SK-N-SH (cell line): ENCODE data around the gene WWOX. TPM values are rescaled to one million over a fixed set of nuclear protein-coding genes. Genes with fewer than 3 reads are reported as not detected.

Source experiments
- CTCF ChIA-PET: fragments of 300-600, 350-600 bp; formaldehyde crosslinking; extraction: SDS; loops from one replicate; lab custom pipeline; 2021; lab: Yijun Ruan, JAX
- POLR2A ChIA-PET: fragments of 350-600 bp; sonication (Branson Sonifier 250); formaldehyde crosslinking; extraction: SDS; loops from one replicate; lab custom pipeline; 2020; ENCODE audit warnings: antibody characterized with exemption, inconsistent platforms; lab: Yijun Ruan, JAX
- DNase-seq: peaks from one replicate; pipeline ENCODE4 v3.0.0; 2012
- H2AFZ ChIP-seq: fragments of 200-600 bp; sonication (generic); 2 replicates; pipeline ENCODE4 v1.8.1; 2016; ENCODE audit warnings: antibody characterized with exemption, mild to moderate bottlenecking, low read depth
- H3F3A ChIP-seq: fragments of 200-600 bp; sonication (generic); replicated peaks from 2 replicates; pipeline ENCODE3; 2016; ENCODE audit warnings: antibody characterized with exemption, mild to moderate bottlenecking; ENCODE audit not compliant: insufficient read depth
- H3K27ac ChIP-seq, 2 experiments: fragments of 200-500 bp in 1 of 2; fragments of 200-600 bp in 1 of 2; sonication (Bioruptor generic) in 1 of 2; sonication (generic), shearing (Covaris generic) in 1 of 2; 2 replicates each; pipeline versions ENCODE4 v1.5.1 to v1.6.1; 2014 to 2016; ENCODE audit warnings: low read depth in 2 of 2, inconsistent platforms in 1 of 2, low read length in 1 of 2, mild to moderate bottlenecking in 1 of 2, mixed read lengths in 1 of 2
- H3K27me3 ChIP-seq: fragments of 200-600 bp; sonication (generic), shearing (Covaris generic); 2 replicates; pipeline ENCODE4 v1.6.1; 2016; ENCODE audit warnings: mixed run types; ENCODE audit not compliant: insufficient read depth
- H3K36me3 ChIP-seq, 2 experiments: fragments of 200-500 bp in 1 of 2; fragments of 200-600 bp in 1 of 2; sonication (Bioruptor generic) in 1 of 2; sonication (generic) in 1 of 2; replicated peaks in 1 of 2; 2 replicates each; pipeline versions ENCODE3 to v1.5.1; 2014 to 2016; ENCODE audit warnings: low read length in 1 of 2, mild to moderate bottlenecking in 1 of 2; ENCODE audit not compliant: insufficient read depth in 2 of 2, control insufficient read depth in 1 of 2
- H3K4me1 ChIP-seq, 2 experiments: fragments of 200-500 bp in 1 of 2; fragments of 200-600 bp in 1 of 2; sonication (Bioruptor generic) in 1 of 2; sonication (generic), shearing (Covaris generic) in 1 of 2; 2 replicates each; pipeline versions ENCODE4 v1.5.1 to v1.6.1; 2014 to 2016; ENCODE audit warnings: low read depth in 1 of 2, low read length in 1 of 2, mixed run types in 1 of 2; ENCODE audit not compliant: insufficient read depth in 2 of 2, control insufficient read depth in 1 of 2
- H3K4me2 ChIP-seq: fragments of 200-600 bp; sonication (generic), shearing (Covaris generic); 2 replicates; pipeline ENCODE4 v1.6.1; 2017; ENCODE audit warnings: mixed run types
- H3K4me3 ChIP-seq, 2 experiments: fragments of 200-500 bp in 1 of 2; fragments of 200-600 bp in 1 of 2; sonication (Bioruptor generic) in 1 of 2; sonication (generic), shearing (Covaris generic) in 1 of 2; 2 replicates each; pipeline versions ENCODE4 v1.5.1 to v1.8.1; 2014 to 2016; ENCODE audit warnings: low read depth in 2 of 2, inconsistent platforms in 1 of 2, low read length in 1 of 2, mild to moderate bottlenecking in 1 of 2, mixed read lengths in 1 of 2, moderate library complexity in 1 of 2
- H3K79me2 ChIP-seq: fragments of 200-600 bp; sonication (generic); 2 replicates; pipeline ENCODE4 v1.8.1; 2017; ENCODE audit warnings: mild to moderate bottlenecking; ENCODE audit not compliant: insufficient read depth
- H3K9ac ChIP-seq: fragments of 200-600 bp; sonication (generic); 2 replicates; pipeline ENCODE4 v1.6.1; 2017; ENCODE audit warnings: mixed run types
- H3K9me2 ChIP-seq: fragments of 200-600 bp; sonication (generic); 2 replicates; pipeline ENCODE4 v1.6.1; 2017; ENCODE audit warnings: mixed run types
- H3K9me3 ChIP-seq: fragments of 200-600 bp; sonication (generic); 2 replicates; pipeline ENCODE4 v1.6.1; 2017; ENCODE audit warnings: mixed run types, mild to moderate bottlenecking, moderate library complexity
- H4K20me1 ChIP-seq: fragments of 200-600 bp; sonication (generic); 2 replicates; pipeline ENCODE4 v1.6.1; 2017; ENCODE audit warnings: mild to moderate bottlenecking, mixed run types; ENCODE audit not compliant: insufficient read depth
- CHD2 ChIP-seq: fragments of 150-350 bp; IDR thresholded peaks from 2 replicates; pipeline ENCODE4 v1.6.1; 2018; ENCODE audit warnings: low read length; ENCODE audit not compliant: partially characterized antibody
- EZH2phosphoT487 ChIP-seq: fragments of 200-600 bp; sonication (generic); IDR thresholded peaks from 2 replicates; pipeline ENCODE4 v1.6.1; 2017; ENCODE audit warnings: low read depth, mixed run types, mild to moderate bottlenecking, antibody characterized with exemption, moderate library complexity, borderline replicate concordance
- FOSL2 ChIP-seq: IDR thresholded peaks from 2 replicates; pipeline ENCODE4 v1.4.0; 2012; ENCODE audit warnings: low read depth, mild to moderate bottlenecking, moderate library complexity, borderline replicate concordance
- GABPA ChIP-seq: IDR thresholded peaks from 2 replicates; pipeline ENCODE4 v1.4.0; 2012; ENCODE audit warnings: low read depth, mild to moderate bottlenecking
- GATA2 ChIP-seq: sonication (generic); formaldehyde crosslinking; IDR thresholded peaks from 2 replicates; pipeline ENCODE4 v1.5.0; 2020; ENCODE audit warnings: mild to moderate bottlenecking, missing genetic modification reagents
- MXI1 ChIP-seq: IDR thresholded peaks from 2 replicates; pipeline ENCODE4 v1.6.1; 2012; ENCODE audit warnings: mild to moderate bottlenecking, low read depth, low read length, improper control_type of control experiment
- NFIC ChIP-seq: IDR thresholded peaks from 2 replicates; pipeline ENCODE4 v1.4.0; 2012; ENCODE audit warnings: borderline replicate concordance
- RAD21 ChIP-seq: IDR thresholded peaks from 2 replicates; pipeline ENCODE4 v1.6.1; 2012; ENCODE audit warnings: mild to moderate bottlenecking, low read length
- RFX5 ChIP-seq: IDR thresholded peaks from 2 replicates; pipeline ENCODE4 v1.6.1; 2012; ENCODE audit warnings: mild to moderate bottlenecking, improper control_type of control experiment, low read length
- ZBTB33 ChIP-seq: IDR thresholded peaks from 2 replicates; pipeline ENCODE4 v1.4.0; 2012; ENCODE audit warnings: low read depth, borderline replicate concordance
- WGBS: methylation state at CpG from one replicate; pipeline ENCODE4 v1.1.6; 2017; ENCODE audit warnings: low lambda C conversion rate; 5-methylcytosine and 5-hydroxymethylcytosine counted together
- polyA plus RNA-seq, 3 experiments: library from polyadenylated mRNA; depleted of rRNA; stranded (reverse); fragments of >200 nt; gene quantifications; 2 replicates each; pipeline ENCODE4 v1.2.3, GENCODE V29; 2012
- TF ChIP-seq, protein P1 (sequence below): IDR thresholded peaks from 2 replicates; pipeline ENCODE4 v1.4.0; 2012; ENCODE audit warnings: low read depth, borderline replicate concordance

Gene WWOX
- polyA plus RNA-seq, 1 of the 3 experiments (the other 2 are of a cell fraction): 10.8 TPM

- TF ChIP-seq RFX5 (no peak), MXI1 (no peak), CHD2 (no peak)
- TF ChIP-seq, protein P1, sequence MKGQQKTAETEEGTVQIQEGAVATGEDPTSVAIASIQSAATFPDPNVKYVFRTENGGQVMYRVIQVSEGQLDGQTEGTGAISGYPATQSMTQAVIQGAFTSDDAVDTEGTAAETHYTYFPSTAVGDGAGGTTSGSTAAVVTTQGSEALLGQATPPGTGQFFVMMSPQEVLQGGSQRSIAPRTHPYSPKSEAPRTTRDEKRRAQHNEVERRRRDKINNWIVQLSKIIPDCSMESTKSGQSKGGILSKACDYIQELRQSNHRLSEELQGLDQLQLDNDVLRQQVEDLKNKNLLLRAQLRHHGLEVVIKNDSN: no peak
Measured at GRCh38 chr16:78146807-78147206, 47.4 kb downstream of the WWOX start (continued).

- H3K9ac ChIP-seq: no peak overlapping the region
- 89% methylated on average over 10 of the region's 10 CpGs for WGBS
- no peaks in the 10 kb centered on the region for H4K20me1 ChIP-seq
- H3K36me3 ChIP-seq: no peaks in the 10 kb centered on the region
- H3K9me3 ChIP-seq: no peaks in the 10 kb centered on the region
- TF ChIP-seq, protein P1: no peak
- TF ChIP-seq, all 33 proteins: peak for 0
- no peaks in the 10 kb centered on the region for H3K79me2 ChIP-seq
- H3K4me1 ChIP-seq: peaks cover 0 to 7% of the 10 kb centered on the region in 2 experiments; a peak in 3 of 4 replicates
- POLR2A ChIA-PET: no interaction called here
- no peak overlapping the region for H3K27ac ChIP-seq
- DNase-seq: no peak
- H2AFZ ChIP-seq: no peak overlapping the region
- H3K4me3 ChIP-seq: no peak overlapping the region
- H3K4me2 ChIP-seq: no peak overlapping the region
- H3F3A ChIP-seq: peaks cover 8% of the 10 kb centered on the region
- no peaks in the 10 kb centered on the region for H3K27me3 ChIP-seq
- no peaks in the 10 kb centered on the region for H3K9me2 ChIP-seq
- CTCF ChIA-PET: no interaction called here
Measured at GRCh38 chr16:78147911-78148401, 48.5 kb downstream of the WWOX start.

DNA sequence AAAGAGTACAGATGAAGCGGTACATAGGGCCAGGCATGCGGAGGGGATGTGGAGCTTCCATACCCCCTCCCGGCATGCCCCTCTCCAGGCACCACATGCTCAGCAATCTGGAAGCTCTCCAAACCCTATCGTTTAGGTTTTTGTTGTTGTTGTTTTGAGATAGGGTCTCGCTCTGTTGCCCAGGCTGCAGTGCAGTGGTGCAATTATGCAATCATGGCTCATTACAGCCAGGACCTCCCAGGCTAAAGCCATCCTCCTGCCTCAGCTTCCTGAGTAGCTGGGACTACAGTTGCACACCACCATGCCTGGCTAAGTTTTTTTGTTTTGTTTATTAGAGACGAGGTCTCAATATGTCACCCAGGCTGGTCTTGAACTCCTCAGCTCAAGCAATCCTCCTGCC, 50.8 kb downstream of the WWOX start:
- no peak overlapping the region for H3K27ac ChIP-seq

More for the DNA sequence above, 50.8 kb downstream of the WWOX start:
- ChIA-PET CTCF (no interaction called here), POLR2A (no interaction called here)
- 85% methylated on average over 6 of the region's 6 CpGs for WGBS
- Histone ChIP-seq H3K4me3 (no peak overlapping the region), H3K36me3 (no peaks in the 10 kb centered on the region), H2AFZ (no peak overlapping the region), H3K9me2 (no peaks in the 10 kb centered on the region), H3K4me2 (no peak overlapping the region), H3K27me3 (no peaks in the 10 kb centered on the region), H3K79me2 (no peaks in the 10 kb centered on the region), H3K9me3 (no peaks in the 10 kb centered on the region), H4K20me1 (no peaks in the 10 kb centered on the region), H3K9ac (no peak overlapping the region), H3K4me1 (no peaks in the 10 kb centered on the region), H3F3A (no peaks in the 10 kb centered on the region)
- no peak for DNase-seq
- TF ChIP-seq NFIC (no peak), EZH2phosphoT487 (no peak), ZBTB33 (no peak), RAD21 (no peak), GABPA (no peak), FOSL2 (no peak), GATA2 (CRISPR knock-in tag) (no peak), CHD2 (no peak)
- TF ChIP-seq, protein P1: no peak
